H1 (cell line): ENCODE results near the gene PDE1A. TPM values are rescaled to one million over a fixed set of nuclear protein-coding genes. Genes with fewer than 3 reads are reported as not detected.

Experiments
- CTCF ChIA-PET: fragments of 300-600 bp; sonication (Branson Sonifier 250); formaldehyde crosslinking; loops from one replicate; lab custom pipeline; 2021; ENCODE audit not compliant: partially characterized antibody; lab: Charles Lee
- POLR2A ChIA-PET: fragments of 300-600 bp; sonication (Branson Sonifier 250); formaldehyde crosslinking; loops from one replicate; lab custom pipeline; 2021; ENCODE audit warnings: inconsistent platforms; ENCODE audit not compliant: partially characterized antibody; lab: Charles Lee
- DNase-seq, 2 experiments: peaks; one replicate each; pipeline versions ENCODE4 v3.0.0 to v3.0.0-alpha.2; 2010 to 2022; ENCODE audit warnings: low spot score in 2 of 2, low read depth in 1 of 2, mixed read lengths in 1 of 2
- FAIRE-seq: peaks from 2 replicates; lab custom pipeline; 2011; peaks lifted over from hg19 to GRCh38; lab: Jason Lieb, UNC
- H2AFZ ChIP-seq: 2 replicates; pipeline ENCODE4 v1.8.1; 2012; ENCODE audit warnings: low read length, inconsistent platforms
- H2AK5ac ChIP-seq: 2 replicates; pipeline ENCODE4 v1.6.1; 2013; ENCODE audit warnings: low read depth, low read length
- H2BK120ac ChIP-seq: replicated peaks from 2 replicates; pipeline ENCODE3; 2013; ENCODE audit warnings: low read depth, low read length, inconsistent platforms
- H2BK12ac ChIP-seq: 2 replicates; pipeline ENCODE4 v1.6.1; 2013; ENCODE audit warnings: low read depth, low read length
- H2BK15ac ChIP-seq: 2 replicates; pipeline ENCODE4 v1.6.1; 2013; ENCODE audit warnings: low read length
- H2BK20ac ChIP-seq: 2 replicates; pipeline ENCODE4 v1.6.1; 2013; ENCODE audit warnings: low read length
- H2BK5ac ChIP-seq: 2 replicates; pipeline ENCODE4 v1.6.1; 2013; ENCODE audit warnings: low read depth, low read length
- H3K14ac ChIP-seq: 2 replicates; pipeline ENCODE4 v1.6.1; 2013; ENCODE audit warnings: inconsistent platforms; ENCODE audit not compliant: insufficient read length
- H3K18ac ChIP-seq: 2 replicates; pipeline ENCODE4 v1.6.1; 2013; ENCODE audit warnings: low read length; ENCODE audit errors: extremely low read depth
- H3K23ac ChIP-seq: 2 replicates; pipeline ENCODE4 v1.6.1; 2013; ENCODE audit warnings: inconsistent platforms; ENCODE audit not compliant: insufficient read length
- H3K23me2 ChIP-seq: 2 replicates; pipeline ENCODE4 v1.6.1; 2013; ENCODE audit warnings: low read depth, low read length
- H3K27ac ChIP-seq: 2 replicates; pipeline ENCODE4 v1.6.1; 2011; ENCODE audit warnings: low read depth, low read length, inconsistent platforms
- H3K27me3 ChIP-seq, 4 experiments: replicated peaks in 1 of 4; 1 replicate in 1 of 4; 2 replicates in 3 of 4; pipeline versions ENCODE4 v1.6.1 to v1.8.1; 2011 to 2013; ENCODE audit warnings: low read length in 3 of 4, mild to moderate bottlenecking in 3 of 4, inconsistent platforms in 2 of 4, mixed read lengths in 2 of 4, moderate library complexity in 1 of 4; ENCODE audit not compliant: control insufficient read depth in 3 of 4, insufficient read depth in 3 of 4; ENCODE audit errors: extremely low read depth in 1 of 4
- H3K36me3 ChIP-seq, 4 experiments: 2 replicates each; pipeline versions ENCODE4 v1.6.1 to v1.8.1; 2011 to 2013; ENCODE audit warnings: mild to moderate bottlenecking in 4 of 4, low read length in 3 of 4, moderate library complexity in 2 of 4, control low read depth in 1 of 4, inconsistent platforms in 1 of 4; ENCODE audit not compliant: insufficient read depth in 4 of 4, control insufficient read depth in 2 of 4
- H3K4ac ChIP-seq: replicated peaks from 2 replicates; pipeline ENCODE3; 2013; ENCODE audit warnings: low read length, low read depth, mixed read lengths, inconsistent platforms; ENCODE audit not compliant: insufficient read length
- H3K4me1 ChIP-seq, 4 experiments: replicated peaks in 1 of 4; 1 replicate in 1 of 4; 2 replicates in 3 of 4; pipeline versions ENCODE4 v1.6.1 to v1.8.1; 2011 to 2013; ENCODE audit warnings: low read length in 3 of 4, inconsistent platforms in 2 of 4, mixed read lengths in 1 of 4; ENCODE audit not compliant: insufficient read depth in 4 of 4, control insufficient read depth in 3 of 4
- H3K4me2 ChIP-seq, 2 experiments: 2 replicates each; pipeline versions ENCODE4 v1.6.1 to v1.8.1; 2011 to 2013; ENCODE audit warnings: low read depth in 2 of 2, low read length in 2 of 2, control low read depth in 1 of 2, inconsistent platforms in 1 of 2, mild to moderate bottlenecking in 1 of 2; ENCODE audit not compliant: insufficient read depth in 1 of 2
- H3K4me3 ChIP-seq, 4 experiments: fragments of 200-600, 300-600 bp in 1 of 4; sonication (generic), shearing (Covaris generic), sonication (Bioruptor Twin) in 1 of 4; 2 replicates each; pipeline versions ENCODE4 v1.5.1 to v1.8.1; 2011 to 2016; ENCODE audit warnings: low read length in 4 of 4, low read depth in 3 of 4, control low read depth in 2 of 4, inconsistent platforms in 2 of 4, mild to moderate bottlenecking in 2 of 4, mixed read lengths in 1 of 4, moderate library complexity in 1 of 4; ENCODE audit not compliant: insufficient read depth in 2 of 4; ENCODE audit errors: extremely low read depth in 1 of 4
- H3K56ac ChIP-seq: replicated peaks from 2 replicates; pipeline ENCODE3; 2013; ENCODE audit warnings: low read depth, mild to moderate bottlenecking, mixed read lengths, low read length, inconsistent platforms; ENCODE audit not compliant: insufficient read length
- H3K79me1 ChIP-seq: 2 replicates; pipeline ENCODE4 v1.6.1; 2013; ENCODE audit warnings: low read depth, low read length, control low read depth
- H3K79me2 ChIP-seq, 2 experiments: 2 replicates each; pipeline versions ENCODE4 v1.6.1 to v1.8.1; 2012 to 2013; ENCODE audit warnings: low read length in 2 of 2, mild to moderate bottlenecking in 2 of 2, inconsistent platforms in 1 of 2; ENCODE audit not compliant: insufficient read depth in 2 of 2, control insufficient read depth in 1 of 2
- H3K9ac ChIP-seq, 4 experiments: replicated peaks in 1 of 4; 1 replicate in 1 of 4; 2 replicates in 3 of 4; pipeline versions ENCODE4 v1.6.1 to v1.8.1; 2011 to 2013; ENCODE audit warnings: low read depth in 3 of 4, low read length in 3 of 4, control low read depth in 2 of 4, mild to moderate bottlenecking in 2 of 4, moderate library complexity in 2 of 4, inconsistent platforms in 1 of 4; ENCODE audit errors: extremely low read depth in 1 of 4
- H3K9me3 ChIP-seq, 2 experiments: 2 replicates each; pipeline versions ENCODE4 v1.6.1 to v1.8.1; 2012 to 2013; ENCODE audit warnings: mild to moderate bottlenecking in 2 of 2, moderate library complexity in 2 of 2, control low read depth in 1 of 2, inconsistent platforms in 1 of 2, low read depth in 1 of 2, low read length in 1 of 2, mixed read lengths in 1 of 2; ENCODE audit not compliant: insufficient read depth in 2 of 2
- H4K20me1 ChIP-seq, 2 experiments: replicated peaks in 1 of 2; 2 replicates each; pipeline versions ENCODE3 to v1.8.1; 2011 to 2013; ENCODE audit warnings: inconsistent platforms in 2 of 2, low read length in 2 of 2, mild to moderate bottlenecking in 1 of 2; ENCODE audit not compliant: insufficient read depth in 2 of 2, control insufficient read depth in 1 of 2
- H4K5ac ChIP-seq: 2 replicates; pipeline ENCODE4 v1.6.1; 2013; ENCODE audit warnings: low read length, low read depth, mixed read lengths, inconsistent platforms; ENCODE audit not compliant: insufficient read length
- H4K8ac ChIP-seq: 2 replicates; pipeline ENCODE4 v1.8.0; 2013; ENCODE audit warnings: mild to moderate bottlenecking, moderate library complexity, low read length, inconsistent platforms; ENCODE audit not compliant: insufficient read depth; ENCODE audit errors: extremely low read depth
- H4K91ac ChIP-seq: replicated peaks from 2 replicates; pipeline ENCODE3; 2013; ENCODE audit warnings: low read length, mixed read lengths, inconsistent platforms; ENCODE audit not compliant: insufficient read length
- CBX8 ChIP-seq: fragments of 300-800, 300-1000 bp; sonication (generic); IDR thresholded peaks from 2 replicates; pipeline ENCODE4 v1.7.1; 2016; ENCODE audit warnings: low read depth, low read length, borderline replicate concordance
- HDAC6 ChIP-seq: IDR thresholded peaks from one replicate; pipeline ENCODE4 v1.7.1; 2012; ENCODE audit warnings: low read depth, mild to moderate bottlenecking, inconsistent platforms, low read length, moderate library complexity
- KDM4A ChIP-seq: IDR thresholded peaks from one replicate; pipeline ENCODE4 v1.7.1; 2012; ENCODE audit warnings: low read depth, mild to moderate bottlenecking, moderate library complexity, low read length, inconsistent platforms; ENCODE audit not compliant: severe bottlenecking
- WGBS, 2 experiments: shearing (Covaris generic) in 1 of 2; methylation state at CpG; one replicate each; pipeline versions ENCODE4 v1.1.6 to v1.1.7; 2013 to 2015; ENCODE audit warnings: low lambda C conversion rate in 2 of 2, mixed read lengths in 2 of 2, inconsistent platforms in 1 of 2, low coverage in 1 of 2, missing lambda C conversion rate in 1 of 2; ENCODE audit not compliant: insufficient replicate concordance in 2 of 2, insufficient coverage in 1 of 2, insufficient read length in 1 of 2; ENCODE audit errors: extremely low coverage in 1 of 2, missing lambda C conversion rate in 1 of 2; 5-methylcytosine and 5-hydroxymethylcytosine counted together
- polyA plus RNA-seq, 7 experiments: library from polyadenylated mRNA; depleted of rRNA in 3 of 7; stranded (reverse) in 5 of 7; unstranded in 2 of 7; fragments of >200 nt in 5 of 7; fragments of 200-250 nt in 2 of 7; gene quantifications; 1 replicate in 5 of 7; 2 replicates in 1 of 7; 4 replicates in 1 of 7; pipeline versions ENCODE4 v1.2.1 to v1.2.3, GENCODE V29; 2011 to 2013; ENCODE audit warnings: missing spikeins in 2 of 7, mixed read lengths in 2 of 7
- total RNA-seq: library from RNA; stranded (reverse); fragmentation: NEBNext Ultra II Directional; extraction: Animal tissue kit (Norgen Biotek cat#: 25700); gene quantifications from 2 replicates; pipeline ENCODE4 v1.2.1, GENCODE V29; 2021

PDE1A gene
- total and polyA plus RNA-seq, 2 of the 8 experiments (the other 6 are each of a cell fraction or from before 2014, with no cell fraction given): 0.34 TPM; not detected in 1

GRCh38 chr2:182302972-182303371 is 123.9 kb downstream of the PDE1A start:
- Histone ChIP-seq H2AFZ (no peak overlapping the region), H4K8ac (no peak overlapping the region), H2AK5ac (no peak overlapping the region), H3K27ac (no peak overlapping the region), H3K79me1 (no peaks in the 10 kb centered on the region), H3K18ac (no peak overlapping the region), H3K4me2 (no peak overlapping the region), H4K5ac (no peak overlapping the region), H3K27me3 (no peaks in the 10 kb centered on the region), H2BK20ac (no peak overlapping the region), H3K4ac (no peak overlapping the region), H3K9ac (no peak overlapping the region), H3K4me3 (no peak overlapping the region), H2BK5ac (no peak overlapping the region), H2BK15ac (no peak overlapping the region), H4K91ac (no peak overlapping the region), H3K4me1 (no peaks in the 10 kb centered on the region), H3K23ac (no peak overlapping the region), H3K56ac (no peak overlapping the region), H3K9me3 (no peaks in the 10 kb centered on the region), H3K36me3 (no peaks in the 10 kb centered on the region), H2BK12ac (no peak overlapping the region), H3K79me2 (no peaks in the 10 kb centered on the region), H3K23me2 (no peaks in the 10 kb centered on the region), H3K14ac (no peak overlapping the region), H2BK120ac (no peak overlapping the region), H4K20me1 (no peaks in the 10 kb centered on the region)
- FAIRE-seq (no peak), DNase-seq (no peak)
- TF ChIP-seq HDAC6: no peak
- TF ChIP-seq KDM4A: no peak
- TF ChIP-seq CBX8: no peak
- POLR2A ChIA-PET: no interaction called here
- 83% methylated on average over 2 of the region's 2 CpGs; no CpG with 5 or more reads in 1 of the 2 experiments for WGBS, 2 experiments
- CTCF ChIA-PET: interaction anchor here (1.0 to 1.6 kb wide), 2 partner anchors 62 to 345 kb away, joined by 3 to 5 read pairs; no protein-coding TSS in a partner anchor
